ENCODE measurements around the gene UFSP2.

The UFSP2 gene

DNA sequence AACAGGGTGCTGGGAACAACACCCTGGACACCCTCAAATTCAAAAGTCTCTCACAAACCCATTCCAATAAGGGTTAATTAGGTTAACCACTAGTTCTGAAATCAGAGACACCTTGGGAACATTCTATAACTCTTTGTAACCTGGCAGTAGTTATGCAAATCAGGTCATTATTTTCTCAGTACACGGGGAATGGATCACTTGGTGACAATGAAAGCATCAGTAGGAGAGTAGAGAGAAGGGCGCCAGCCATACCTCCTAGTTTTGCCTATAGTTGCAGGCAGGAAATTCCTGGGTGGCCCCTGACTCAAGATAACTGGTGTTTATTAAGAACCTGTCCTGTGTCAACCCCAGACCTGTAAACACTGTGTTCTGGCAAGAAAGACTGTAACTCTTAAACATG, 43.2 kb upstream of the UFSP2 start:
- whole genome bisulfite sequencing, result 88% methylated on average over 2 of the region's 2 CpGs
- Histone ChIP-seq H3K18ac (ENCODE audit: low read depth in 1 of 2, low read length in 2 of 2) (no peak overlapping the region), H3K4me1 (ENCODE audit: control insufficient read depth, insufficient read depth, low read depth, low read length) (peaks cover 8% of the 10 kb centered on the region), H2BK120ac (ENCODE audit: low read depth, low read length) (no peak overlapping the region), H3K23ac (ENCODE audit: low read length in 2 of 2) (no peak overlapping the region), H2AK5ac (ENCODE audit: low read length, severe bottlenecking) (no peak overlapping the region), H3K4me3 (ENCODE audit: insufficient read depth in 1 of 2, low read depth in 1 of 2, low read length in 2 of 2) (no peak overlapping the region), H2BK15ac (ENCODE audit: low read depth, poor library complexity, severe bottlenecking) (no peak overlapping the region), H2BK5ac (ENCODE audit: low read depth, low read length, poor library complexity, severe bottlenecking) (no peak overlapping the region), H3K27ac (ENCODE audit: low read length, poor library complexity, severe bottlenecking) (no peak overlapping the region), H3K9ac (ENCODE audit: low read length) (no peak overlapping the region), H4K8ac (ENCODE audit: low read length) (no peak overlapping the region), H3K36me3 (ENCODE audit: control insufficient read depth in 1 of 2, insufficient read depth in 2 of 2, low read depth in 1 of 2, low read length in 2 of 2) (no peaks in the 10 kb centered on the region), H3K79me1 (replicated peaks; ENCODE audit: low read length, poor library complexity, severe bottlenecking) (no peaks in the 10 kb centered on the region), H2AFZ (ENCODE audit: low read depth, low read length) (no peak overlapping the region), H3K4me2 (ENCODE audit: low read length, poor library complexity, severe bottlenecking) (no peak overlapping the region), H3K27me3 (ENCODE audit: control insufficient read depth in 1 of 2, insufficient read depth in 1 of 2, low read length in 2 of 2) (peaks cover 6 to 19% of the 10 kb centered on the region in 2 experiments), H3K4ac (ENCODE audit: low read depth in 1 of 2, low read length in 2 of 2) (no peak overlapping the region), H2BK12ac (ENCODE audit: low read length in 2 of 2) (no peak overlapping the region), H3K9me3 (ENCODE audit: control insufficient read depth, low read length) (no peaks in the 10 kb centered on the region), H3K14ac (ENCODE audit: low read length in 2 of 2) (no peak overlapping the region), H4K91ac (ENCODE audit: low read length) (no peak overlapping the region)
- DNase-seq, result no peak

DNA sequence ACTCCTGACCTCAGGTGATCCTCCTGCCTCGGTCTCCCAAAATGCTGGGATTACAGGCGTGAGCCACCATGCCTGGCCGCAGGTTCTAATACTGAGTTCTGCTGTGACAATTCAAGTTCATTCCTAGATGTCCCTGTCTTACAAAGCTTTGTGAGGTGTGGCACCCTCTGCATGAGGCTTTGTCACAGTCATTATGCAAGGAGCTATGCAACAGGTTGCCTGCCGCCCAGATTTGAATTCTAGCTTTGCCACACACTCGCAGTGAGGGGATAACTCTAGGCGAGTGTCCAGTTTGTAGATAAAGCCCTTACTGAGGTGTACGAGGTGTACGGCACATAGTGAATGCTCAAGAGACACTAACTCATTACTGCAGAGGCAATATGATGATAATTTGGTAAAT, 42.2 kb upstream of the UFSP2 start:
- Histone ChIP-seq H3K79me1 (replicated peaks; ENCODE audit: low read length, poor library complexity, severe bottlenecking) (no peaks in the 10 kb centered on the region), H3K4ac (ENCODE audit: low read depth in 1 of 2, low read length in 2 of 2) (no peak overlapping the region), H3K14ac (ENCODE audit: low read length in 2 of 2) (no peak overlapping the region), H3K9me3 (ENCODE audit: control insufficient read depth, low read length) (no peaks in the 10 kb centered on the region), H2AK5ac (ENCODE audit: low read length, severe bottlenecking) (no peak overlapping the region), H3K27me3 (ENCODE audit: control insufficient read depth in 1 of 2, insufficient read depth in 1 of 2, low read length in 2 of 2) (peaks cover 6 to 22% of the 10 kb centered on the region in 2 experiments), H3K4me2 (ENCODE audit: low read length, poor library complexity, severe bottlenecking) (no peak overlapping the region), H4K8ac (ENCODE audit: low read length) (peak overlapping the region; percentile 21), H3K23ac (ENCODE audit: low read length in 2 of 2) (no peak overlapping the region), H3K9ac (ENCODE audit: low read length) (no peak overlapping the region), H3K4me1 (ENCODE audit: control insufficient read depth, insufficient read depth, low read depth, low read length) (peaks cover 8% of the 10 kb centered on the region), H2AFZ (ENCODE audit: low read depth, low read length) (no peak overlapping the region), H4K91ac (ENCODE audit: low read length) (no peak overlapping the region), H3K4me3 (ENCODE audit: insufficient read depth in 1 of 2, low read depth in 1 of 2, low read length in 2 of 2) (no peak overlapping the region), H2BK15ac (ENCODE audit: low read depth, poor library complexity, severe bottlenecking) (no peak overlapping the region), H3K36me3 (ENCODE audit: control insufficient read depth in 1 of 2, insufficient read depth in 2 of 2, low read depth in 1 of 2, low read length in 2 of 2) (no peaks in the 10 kb centered on the region), H3K27ac (ENCODE audit: low read length, poor library complexity, severe bottlenecking) (no peak overlapping the region), H2BK120ac (ENCODE audit: low read depth, low read length) (no peak overlapping the region), H2BK5ac (ENCODE audit: low read depth, low read length, poor library complexity, severe bottlenecking) (no peak overlapping the region), H3K18ac (ENCODE audit: low read depth in 1 of 2, low read length in 2 of 2) (no peak overlapping the region), H2BK12ac (ENCODE audit: low read length in 2 of 2) (no peak overlapping the region)
- DNase-seq, result no peak
- 90% methylated on average over 6 of the region's 8 CpGs for WGBS

DNA sequence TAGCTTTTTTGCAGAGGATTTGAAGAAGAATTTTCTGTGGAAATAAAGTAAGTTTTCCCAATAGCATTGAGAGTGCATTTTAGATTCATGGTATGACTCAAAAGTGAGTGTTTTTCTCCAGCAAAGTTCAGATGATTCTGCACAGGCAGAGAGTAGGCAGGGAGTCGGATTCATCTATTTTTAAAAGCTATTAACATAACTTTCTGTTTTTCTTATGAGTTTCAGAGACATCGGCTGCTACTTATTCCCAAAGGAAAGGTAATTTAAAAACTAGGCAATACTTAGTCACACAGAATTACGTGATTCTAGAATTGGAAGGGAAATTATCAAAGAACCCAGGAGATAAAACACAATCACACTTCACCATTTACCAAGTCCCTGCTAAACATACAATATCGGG, 41.3 kb upstream of the UFSP2 start:
- no peaks in the 10 kb centered on the region for H3K9me3 ChIP-seq (ENCODE audit: control insufficient read depth, low read length)
- no peak overlapping the region for H2AK5ac ChIP-seq (ENCODE audit: low read length, severe bottlenecking)
- no peak overlapping the region for H2BK5ac ChIP-seq (ENCODE audit: low read depth, low read length, poor library complexity, severe bottlenecking)
- H4K8ac ChIP-seq (ENCODE audit: low read length), result no peak overlapping the region
- 87% methylated on average over 2 of the region's 4 CpGs for WGBS
- no peak overlapping the region for H3K14ac ChIP-seq (ENCODE audit: low read length in 2 of 2)
- H3K18ac ChIP-seq (ENCODE audit: low read depth in 1 of 2, low read length in 2 of 2), result no peak overlapping the region
- no peak overlapping the region for H2AFZ ChIP-seq (ENCODE audit: low read depth, low read length)
- no peak overlapping the region for H4K91ac ChIP-seq (ENCODE audit: low read length)
- DNase-seq, result no peak
- H3K9ac ChIP-seq (ENCODE audit: low read length), result peak overlapping the region; percentile 70
- H3K4me3 ChIP-seq (ENCODE audit: insufficient read depth in 1 of 2, low read depth in 1 of 2, low read length in 2 of 2), result peak overlapping the region in 1 of 2 experiments; percentile 67
- H3K23ac ChIP-seq (ENCODE audit: low read length in 2 of 2), result no peak overlapping the region
- peaks cover 6 to 22% of the 10 kb centered on the region in 2 experiments for H3K27me3 ChIP-seq (ENCODE audit: control insufficient read depth in 1 of 2, insufficient read depth in 1 of 2, low read length in 2 of 2)
- H3K4me2 ChIP-seq (ENCODE audit: low read length, poor library complexity, severe bottlenecking), result no peak overlapping the region
- H3K4me1 ChIP-seq (ENCODE audit: control insufficient read depth, insufficient read depth, low read depth, low read length), result peaks cover 7% of the 10 kb centered on the region
- H2BK15ac ChIP-seq (ENCODE audit: low read depth, poor library complexity, severe bottlenecking), result no peak overlapping the region
- no peak overlapping the region for H2BK12ac ChIP-seq (ENCODE audit: low read length in 2 of 2)
- H3K36me3 ChIP-seq (ENCODE audit: control insufficient read depth in 1 of 2, insufficient read depth in 2 of 2, low read depth in 1 of 2, low read length in 2 of 2), result no peaks in the 10 kb centered on the region
- no peak overlapping the region for H3K27ac ChIP-seq (ENCODE audit: low read length, poor library complexity, severe bottlenecking)
- no peaks in the 10 kb centered on the region for H3K79me1 ChIP-seq (replicated peaks; ENCODE audit: low read length, poor library complexity, severe bottlenecking)
- H2BK120ac ChIP-seq (ENCODE audit: low read depth, low read length), result no peak overlapping the region
- no peak overlapping the region for H3K4ac ChIP-seq (ENCODE audit: low read depth in 1 of 2, low read length in 2 of 2)

DNA sequence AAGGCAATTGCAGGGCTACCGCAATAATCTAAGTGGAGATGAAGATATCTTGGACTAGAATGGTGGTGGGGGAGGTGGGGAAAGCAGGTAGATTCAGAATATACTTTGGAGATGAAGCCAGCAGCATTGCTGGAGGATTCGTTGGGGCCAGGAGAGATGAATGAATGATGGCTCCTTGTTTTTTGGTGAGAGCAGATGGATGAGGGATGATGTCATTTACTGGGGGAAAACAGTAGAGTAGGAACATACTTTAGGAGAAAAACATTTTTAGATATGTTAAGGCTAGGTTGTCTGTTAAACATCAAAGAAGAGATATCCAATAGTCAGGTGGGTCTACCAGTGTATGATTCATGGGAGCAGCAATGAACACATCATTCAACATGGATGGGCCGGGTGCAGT, 39.9 kb upstream of the UFSP2 start:
- no peak overlapping the region for H3K14ac ChIP-seq (ENCODE audit: low read length in 2 of 2)
- no peak overlapping the region for H4K91ac ChIP-seq (ENCODE audit: low read length)
- no peak overlapping the region for H2AK5ac ChIP-seq (ENCODE audit: low read length, severe bottlenecking)
- no peak overlapping the region for H3K23ac ChIP-seq (ENCODE audit: low read length in 2 of 2)
- WGBS, result 93% methylated on average over 3 of the region's 3 CpGs
- H3K9me3 ChIP-seq (ENCODE audit: control insufficient read depth, low read length), result no peaks in the 10 kb centered on the region
- no peak overlapping the region for H2BK12ac ChIP-seq (ENCODE audit: low read length in 2 of 2)
- no peak overlapping the region for H3K9ac ChIP-seq (ENCODE audit: low read length)
- H3K36me3 ChIP-seq (ENCODE audit: control insufficient read depth in 1 of 2, insufficient read depth in 2 of 2, low read depth in 1 of 2, low read length in 2 of 2), result no peaks in the 10 kb centered on the region
- H3K18ac ChIP-seq (ENCODE audit: low read depth in 1 of 2, low read length in 2 of 2), result no peak overlapping the region
- H3K79me1 ChIP-seq (replicated peaks; ENCODE audit: low read length, poor library complexity, severe bottlenecking), result no peaks in the 10 kb centered on the region
- peaks cover 6 to 25% of the 10 kb centered on the region in 2 experiments for H3K27me3 ChIP-seq (ENCODE audit: control insufficient read depth in 1 of 2, insufficient read depth in 1 of 2, low read length in 2 of 2)
- no peak for DNase-seq
- H2BK120ac ChIP-seq (ENCODE audit: low read depth, low read length), result no peak overlapping the region
- no peak overlapping the region for H4K8ac ChIP-seq (ENCODE audit: low read length)
- H2BK5ac ChIP-seq (ENCODE audit: low read depth, low read length, poor library complexity, severe bottlenecking), result no peak overlapping the region
- H3K4me2 ChIP-seq (ENCODE audit: low read length, poor library complexity, severe bottlenecking), result no peak overlapping the region
- no peak overlapping the region for H2BK15ac ChIP-seq (ENCODE audit: low read depth, poor library complexity, severe bottlenecking)
- H2AFZ ChIP-seq (ENCODE audit: low read depth, low read length), result peak overlapping the region; percentile 23
- H3K27ac ChIP-seq (ENCODE audit: low read length, poor library complexity, severe bottlenecking), result no peak overlapping the region
- H3K4me3 ChIP-seq (ENCODE audit: insufficient read depth in 1 of 2, low read depth in 1 of 2, low read length in 2 of 2), result no peak overlapping the region
- no peak overlapping the region for H3K4ac ChIP-seq (ENCODE audit: low read depth in 1 of 2, low read length in 2 of 2)
- peaks cover 3% of the 10 kb centered on the region for H3K4me1 ChIP-seq (ENCODE audit: control insufficient read depth, insufficient read depth, low read depth, low read length)
